ENCODE data around the gene SREBF2.
A peak's percentile ranks its signal among the peaks of the same experiment; 100 is the strongest.

SREBF2 gene

DNA sequence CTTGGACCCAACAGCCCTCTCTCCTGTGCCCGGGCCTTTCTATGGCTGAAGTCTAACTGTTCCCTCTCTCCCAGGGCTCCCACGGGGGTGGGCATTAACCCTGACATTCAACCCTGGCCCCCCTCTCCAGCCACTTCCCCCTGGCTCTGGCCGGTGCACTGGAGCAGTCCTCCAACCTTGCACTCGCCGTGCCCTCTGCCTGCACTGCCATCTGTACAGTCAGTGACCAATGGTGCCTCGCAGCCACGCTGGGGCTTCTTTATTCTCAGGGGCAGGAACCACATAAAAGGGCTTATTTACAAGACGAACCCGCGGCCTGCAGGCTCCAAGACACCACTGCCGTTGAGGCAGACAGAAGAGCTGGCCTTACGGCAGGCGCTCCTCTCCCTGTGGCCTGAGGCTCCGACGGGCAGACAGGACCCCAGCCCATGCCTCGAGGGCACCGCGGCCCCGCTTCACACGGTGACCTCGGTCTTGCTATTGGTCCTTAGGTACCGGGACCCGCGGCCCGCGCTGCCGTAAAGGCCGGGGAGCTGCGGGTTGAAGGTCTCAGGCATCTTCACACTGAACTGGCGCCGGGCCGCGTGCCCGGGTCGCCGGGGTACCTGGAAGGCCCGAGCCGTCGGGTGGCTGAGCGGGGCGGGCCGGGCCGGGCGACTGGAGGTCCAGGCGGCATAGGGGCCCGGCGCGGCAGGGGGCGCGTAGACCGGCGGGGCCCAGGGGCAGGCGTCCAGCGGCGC, 76.6 kb downstream of the SREBF2 start:
- no peak for DNase-seq

DNA sequence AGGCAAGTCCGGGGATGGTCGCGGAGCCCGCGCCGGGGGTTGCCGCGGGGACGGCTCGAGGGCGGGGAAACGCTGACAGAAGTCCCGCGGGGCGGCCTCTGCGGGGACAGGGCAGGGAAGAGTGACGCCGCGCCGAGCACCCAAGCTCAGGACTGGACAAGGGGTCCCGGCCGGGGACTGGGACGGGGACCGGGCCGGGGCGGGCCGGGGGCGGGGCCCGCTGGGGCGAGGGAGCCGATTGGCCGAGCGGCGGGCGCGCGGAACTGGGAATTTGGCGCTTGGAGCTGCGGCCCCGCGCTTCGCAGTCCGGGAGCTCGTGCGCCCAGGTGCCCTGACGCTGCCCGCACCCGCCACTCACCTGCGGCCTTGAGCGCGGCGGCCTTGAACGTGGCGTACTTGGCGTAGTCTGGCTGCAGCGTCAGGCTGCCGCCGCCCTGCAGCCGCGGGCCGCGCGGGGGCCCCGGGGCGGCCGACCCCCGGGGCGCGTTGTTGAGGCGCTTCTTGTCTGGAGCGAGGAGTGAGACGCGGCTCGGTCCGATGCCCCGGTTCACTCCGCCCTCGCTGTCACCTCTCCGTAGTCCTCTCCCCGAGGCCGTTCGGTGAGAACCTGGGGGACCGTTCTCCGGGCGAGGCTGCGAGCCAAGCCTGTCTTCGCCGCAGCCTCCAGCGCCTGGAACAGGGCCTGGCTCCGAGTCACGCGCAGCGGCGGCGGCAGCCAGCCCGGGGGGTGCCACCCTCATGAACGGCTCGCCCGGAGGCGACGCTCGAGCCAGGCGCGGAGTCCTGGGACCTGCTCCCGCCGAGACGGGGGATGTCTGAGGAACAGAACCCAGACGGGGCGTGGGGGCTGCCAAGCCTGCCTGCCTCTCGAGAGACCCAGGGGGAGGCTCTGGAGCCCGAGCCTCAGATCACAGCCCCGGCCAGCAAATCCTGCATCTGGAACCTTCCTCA, 77.4 kb downstream of the SREBF2 start:
- DNase-seq = peak; percentile 21

DNA sequence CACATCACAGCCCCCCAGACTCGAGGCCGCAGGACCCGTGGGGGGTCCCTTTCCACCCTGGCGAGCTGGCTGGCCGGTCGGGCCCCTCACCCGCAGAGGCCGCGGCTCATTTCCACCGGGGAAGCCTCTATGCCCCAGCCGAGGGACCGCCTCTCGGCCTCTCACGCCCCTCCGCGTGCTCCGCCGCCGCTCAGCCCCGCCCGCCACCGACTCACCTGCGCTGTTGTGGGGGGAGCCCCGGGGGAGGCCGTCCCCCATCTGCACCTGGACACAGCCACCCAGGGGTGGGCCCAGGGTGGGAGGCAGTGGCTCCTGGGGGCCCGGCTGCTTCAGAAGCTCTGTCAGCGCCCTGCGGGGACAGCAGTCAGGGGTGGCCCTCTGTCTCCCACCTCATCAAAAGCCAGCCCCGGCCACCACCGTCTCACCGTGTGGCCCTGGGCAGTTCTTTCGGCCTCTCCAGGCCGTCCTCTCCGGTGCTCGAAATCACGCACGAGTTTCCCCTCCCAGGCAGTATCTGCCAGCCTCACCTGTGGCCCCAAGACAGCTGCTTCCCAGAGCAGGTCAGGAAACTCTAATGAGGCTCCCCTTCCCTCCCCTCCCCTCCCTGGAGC, 78.2 kb downstream of the SREBF2 start:
- DNase-seq = no peak

DNA sequence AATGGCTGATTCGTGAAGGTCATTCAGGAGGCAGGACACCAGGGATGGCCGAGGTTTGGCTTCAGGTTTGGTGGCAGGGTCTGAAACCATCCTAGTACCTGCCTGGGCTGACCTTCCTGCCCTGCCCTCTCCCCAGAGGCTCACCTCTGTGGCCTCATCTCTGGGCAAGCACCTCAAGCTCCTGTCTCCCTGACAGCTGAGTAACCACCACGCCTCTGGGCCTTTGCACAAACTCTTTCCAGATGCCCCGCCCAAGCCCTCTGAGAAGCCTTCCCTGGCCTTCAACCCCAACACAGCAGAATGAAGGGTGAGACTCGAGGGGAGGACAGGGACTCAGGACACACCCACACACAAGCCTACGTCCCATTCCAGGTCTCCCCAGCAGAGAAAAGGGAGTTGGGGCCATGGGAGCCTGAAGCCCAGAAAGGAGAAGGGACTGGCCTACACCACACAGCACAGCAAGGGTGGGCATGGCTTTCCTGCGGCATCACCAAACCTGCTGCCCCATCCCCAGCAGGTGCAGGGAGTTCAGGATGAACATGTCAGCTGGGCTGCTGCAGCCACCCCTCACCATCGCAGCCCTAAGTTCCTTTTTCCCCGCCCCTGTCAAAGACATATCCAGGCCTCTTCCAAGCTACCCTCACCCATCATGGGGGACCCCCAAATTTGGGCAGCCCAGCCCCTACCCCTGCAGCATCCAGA, 79.6 kb downstream of the SREBF2 start:
- DNase-seq = no peak

DNA sequence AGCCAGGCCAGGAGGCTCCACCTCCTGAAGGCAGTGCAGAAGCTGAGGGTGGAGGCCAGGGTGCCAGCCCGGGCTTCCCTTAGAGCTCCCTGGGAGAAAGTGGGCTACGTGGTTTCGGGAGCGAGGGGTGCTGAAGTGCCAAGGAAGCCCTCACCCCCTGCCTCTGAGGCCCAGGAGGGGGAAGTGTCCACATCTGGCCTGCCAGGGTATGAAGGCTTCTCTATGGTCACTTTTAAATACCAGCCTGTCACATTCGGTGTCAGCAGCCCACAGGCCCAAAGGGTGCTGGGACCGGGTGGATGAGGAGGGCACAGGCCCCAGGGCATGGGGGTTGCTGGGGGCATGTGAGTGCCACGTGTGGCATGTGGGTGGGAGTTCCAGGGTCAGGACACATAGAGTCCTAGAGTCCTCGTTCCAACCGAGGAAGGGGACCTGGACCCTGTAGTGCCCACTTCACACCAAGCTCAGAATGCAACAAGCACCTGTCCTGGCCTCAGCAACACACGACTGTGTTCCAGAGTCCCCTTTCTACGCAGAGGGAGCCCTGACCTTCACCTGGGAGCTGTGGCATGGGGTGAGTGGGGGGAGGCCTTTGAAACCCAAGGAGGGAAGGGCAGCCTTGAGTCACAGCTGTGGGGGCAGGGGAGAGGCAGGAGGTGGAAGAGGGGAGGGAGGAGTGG, 80.3 kb downstream of the SREBF2 start:
- no peak for DNase-seq

DNA sequence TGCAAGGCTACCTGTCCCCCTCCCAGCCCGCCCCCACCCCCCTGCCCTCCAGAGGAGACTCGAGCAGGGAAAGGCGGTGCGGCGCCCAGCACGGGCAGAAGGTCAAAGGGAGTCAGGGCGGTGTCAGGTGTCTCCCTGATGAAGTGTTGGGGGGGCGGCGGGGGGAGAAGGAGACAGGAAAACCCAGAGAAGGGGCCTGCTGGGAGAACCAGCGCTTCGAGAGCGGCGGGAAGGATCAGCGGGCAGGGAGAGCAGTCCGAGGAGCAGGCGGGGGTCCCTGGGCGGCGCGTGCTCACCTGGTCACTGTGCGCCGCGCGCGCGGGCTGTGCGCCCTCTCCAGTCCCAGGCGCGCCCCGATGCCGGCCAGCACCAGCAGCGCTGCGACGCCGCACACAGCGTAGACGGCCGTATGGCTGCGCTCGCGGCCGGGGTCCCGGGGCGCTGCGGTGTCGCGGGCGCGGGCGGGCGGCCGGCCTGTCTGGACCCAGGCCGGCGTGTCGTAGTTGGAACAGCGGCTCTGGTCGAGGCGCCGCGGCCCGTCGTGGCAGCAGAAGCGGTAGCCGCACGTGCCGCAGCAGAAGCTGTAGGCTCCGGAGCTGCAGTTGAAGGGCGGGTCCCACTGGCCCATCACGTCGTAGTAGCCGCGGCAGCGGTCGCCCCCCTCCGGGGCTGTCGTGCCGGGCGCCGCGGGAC, 81.1 kb downstream of the SREBF2 start:
- DNase-seq = no peak

DNA sequence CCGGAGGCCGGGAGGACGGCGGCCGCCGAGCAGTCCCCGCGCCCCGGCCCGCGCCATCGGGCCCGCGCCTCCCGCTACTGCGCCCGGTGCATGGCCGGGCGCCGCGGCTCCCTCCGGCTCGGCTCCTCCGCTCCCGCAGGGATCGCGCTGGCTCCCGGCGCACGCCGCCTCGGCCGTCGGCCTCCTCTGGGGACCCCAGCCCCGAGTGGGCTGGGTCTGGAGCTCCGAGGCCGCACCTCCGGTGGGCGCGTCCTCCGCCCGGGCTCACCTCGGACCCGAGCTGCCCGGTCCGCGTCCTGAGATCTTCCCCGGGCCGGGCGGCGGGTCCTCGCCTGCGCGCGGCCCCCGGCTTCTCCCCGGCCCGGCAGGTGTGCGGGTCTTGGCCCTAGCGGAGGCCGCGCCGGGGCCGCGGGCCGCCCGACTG, 81.7 kb downstream of the SREBF2 start:
- DNase-seq = no peak

DNA sequence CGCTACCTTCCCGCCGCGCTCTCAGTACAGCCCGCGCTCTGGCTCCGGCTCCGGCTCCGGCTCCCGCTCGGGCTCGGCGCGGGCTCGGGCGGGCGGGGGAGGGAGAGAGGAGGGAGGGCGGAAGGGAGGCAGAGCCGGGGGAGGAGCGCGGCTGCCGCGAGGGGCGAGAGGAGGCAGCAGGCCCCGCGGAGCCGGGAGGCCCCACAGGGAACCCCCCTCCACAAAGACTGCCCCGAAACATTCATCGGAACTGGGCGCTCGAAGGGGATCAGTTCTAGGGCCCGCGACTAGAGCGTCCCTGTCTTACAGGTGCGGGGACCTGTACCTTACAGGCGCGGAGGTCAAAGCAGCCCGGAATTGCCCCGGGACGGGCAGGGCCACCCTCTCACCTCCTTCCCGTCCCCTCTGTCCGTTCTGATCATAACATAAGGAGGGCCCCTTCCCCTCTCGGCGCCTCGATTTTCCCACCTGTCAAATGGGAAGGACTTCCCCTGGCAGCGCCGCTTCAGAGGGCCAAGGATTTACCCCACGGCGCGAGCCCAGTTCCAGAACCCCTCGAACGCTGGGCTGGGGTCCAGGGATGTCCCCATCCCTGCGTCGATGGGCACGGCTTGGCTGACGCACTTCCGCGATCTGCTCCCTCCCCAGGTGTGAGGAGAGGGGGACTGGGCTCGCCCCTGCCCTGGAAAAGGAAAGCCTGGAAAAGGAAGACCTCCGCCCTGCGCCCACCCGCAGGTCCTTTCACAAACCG, 82.3 kb downstream of the SREBF2 start, which contains the start of gene SHISA8:
Gene SHISA8 (minus strand): TSS at position 40 of the 751 bp plus-strand sequence. CDS start 407 bp downstream, outside the sequence.
- peak; percentile 55 for DNase-seq

DNA sequence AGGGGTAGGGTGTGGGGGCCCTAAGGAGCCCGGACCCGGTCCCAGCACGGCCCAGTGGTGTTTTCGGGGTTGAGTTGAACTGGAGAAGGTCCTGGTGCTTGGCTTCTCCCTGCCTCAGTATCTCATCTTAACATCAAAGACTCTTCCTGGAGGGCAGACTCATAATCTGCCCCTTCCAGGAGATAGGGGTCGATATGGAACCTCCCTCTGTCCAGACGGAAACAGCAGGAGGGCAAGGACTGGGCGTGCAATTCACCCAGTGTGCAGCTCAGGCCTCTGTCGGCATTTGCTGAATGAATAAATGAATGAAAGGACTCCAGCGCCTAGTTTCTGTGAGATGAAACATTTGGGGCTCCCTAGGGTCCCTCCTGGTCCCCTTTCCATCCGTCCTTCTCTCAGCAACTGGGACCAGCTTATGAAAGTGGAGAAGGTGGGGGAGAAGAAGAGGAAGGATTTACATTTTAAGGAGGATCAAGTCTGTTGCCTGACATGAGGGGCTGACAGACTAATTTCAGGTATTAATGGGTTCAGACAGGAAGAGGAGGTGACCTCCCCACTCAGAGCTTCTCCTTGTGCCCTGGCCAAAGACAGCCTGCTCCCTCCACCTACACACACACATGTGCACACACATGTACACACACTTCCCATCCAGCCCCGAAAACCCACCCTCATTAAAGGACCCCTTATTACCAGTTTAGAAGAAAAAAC, 83.0 kb downstream of the SREBF2 start:
- no peak for DNase-seq

DNA sequence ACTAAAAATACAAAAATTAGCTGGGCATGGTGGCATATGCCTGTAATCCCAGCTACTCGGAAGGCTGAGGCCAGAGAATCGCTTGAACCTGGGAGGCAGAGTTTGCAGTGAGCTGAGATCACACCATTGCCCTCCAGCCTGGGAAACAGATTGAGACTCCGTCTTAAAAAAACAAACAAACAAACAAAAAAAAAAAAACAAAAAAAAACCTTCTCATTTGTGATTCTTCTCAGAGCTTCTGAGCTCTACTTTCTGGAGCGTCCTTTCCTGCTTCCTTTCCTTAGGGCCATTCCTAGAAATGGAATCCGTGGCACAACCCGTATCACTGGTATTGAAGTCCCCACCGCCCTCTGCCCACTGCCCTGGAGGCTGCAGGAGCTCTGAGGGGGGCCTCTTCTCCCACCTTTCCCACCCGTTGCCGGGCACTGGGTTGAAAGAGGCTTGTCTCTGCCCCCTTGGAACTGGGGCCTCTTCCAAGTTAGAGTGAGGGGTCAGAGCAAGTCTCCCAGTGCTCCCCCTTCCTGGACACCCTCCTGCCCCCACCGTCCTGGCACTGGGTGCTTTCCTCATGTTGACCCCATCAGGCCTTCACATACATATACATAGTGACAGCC, 83.9 kb downstream of the SREBF2 start:
- no peak for DNase-seq

DNA sequence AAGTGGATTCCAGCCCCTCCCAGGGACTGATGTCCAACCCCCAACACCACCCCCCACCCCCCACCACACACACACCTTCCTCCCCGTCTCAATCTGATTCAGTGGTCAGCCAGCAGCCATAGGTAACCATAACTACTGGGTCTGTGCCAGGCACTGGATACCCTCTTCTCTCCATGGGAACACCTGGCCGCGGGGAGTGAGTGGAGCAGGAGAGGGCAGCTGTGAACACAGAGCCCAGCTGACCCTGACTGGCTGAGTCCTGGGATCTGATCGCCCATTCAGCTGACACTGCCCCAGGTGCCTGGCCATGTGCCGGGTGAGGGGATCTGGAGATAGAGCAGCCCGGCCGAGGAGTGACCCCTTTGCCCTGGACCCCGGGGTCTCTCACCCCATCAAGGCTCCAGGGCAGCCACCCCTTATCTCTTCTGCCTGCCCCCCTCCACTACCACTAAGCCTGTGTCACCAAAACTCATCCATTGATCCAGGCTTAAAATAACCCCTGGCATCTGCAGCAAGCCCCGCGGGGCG, 84.5 kb downstream of the SREBF2 start:
- no peak for DNase-seq

DNA sequence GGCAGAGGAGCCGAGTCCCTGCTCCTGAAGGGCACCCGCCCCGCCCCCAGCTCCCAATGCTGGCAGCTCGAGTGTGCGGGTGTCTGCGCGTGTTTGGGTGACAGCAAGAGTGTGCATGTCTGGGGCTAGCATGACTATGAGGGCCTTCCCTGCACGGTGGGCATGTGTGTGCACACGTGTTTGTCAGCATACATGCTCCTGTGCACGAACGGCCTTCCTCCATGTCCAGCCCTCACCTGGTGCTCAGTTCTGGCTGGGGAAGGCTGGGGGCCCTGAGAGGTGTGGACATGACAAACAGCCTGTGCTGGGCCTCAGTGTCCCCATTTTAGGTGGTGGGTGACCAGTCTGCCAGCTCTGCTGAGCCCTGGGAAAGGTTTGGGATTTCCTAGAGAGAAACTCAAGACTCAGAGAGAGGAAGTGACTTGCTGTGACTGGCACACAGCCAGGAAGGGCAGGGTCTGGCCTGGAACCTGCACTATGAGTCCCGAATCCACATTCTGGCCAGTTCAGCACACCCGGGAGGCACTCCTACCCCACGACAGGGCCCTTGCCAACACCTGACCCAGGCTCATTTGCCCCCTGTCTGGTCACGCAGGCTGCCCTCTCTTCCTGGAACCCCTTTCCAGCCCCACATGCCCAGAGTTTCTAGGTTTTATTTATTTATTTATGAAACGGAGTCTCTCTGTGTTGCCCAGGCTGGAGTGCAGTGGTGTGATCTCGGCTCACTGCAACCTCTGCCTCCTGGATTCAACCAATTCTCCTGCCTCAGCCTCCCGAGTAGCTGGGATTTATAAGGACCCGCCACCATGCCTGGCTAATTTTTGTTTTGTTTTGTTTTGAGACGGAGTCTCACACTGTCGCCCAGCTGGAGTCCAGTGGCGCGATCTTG, 85.2 kb downstream of the SREBF2 start:
- no peak for DNase-seq

DNA sequence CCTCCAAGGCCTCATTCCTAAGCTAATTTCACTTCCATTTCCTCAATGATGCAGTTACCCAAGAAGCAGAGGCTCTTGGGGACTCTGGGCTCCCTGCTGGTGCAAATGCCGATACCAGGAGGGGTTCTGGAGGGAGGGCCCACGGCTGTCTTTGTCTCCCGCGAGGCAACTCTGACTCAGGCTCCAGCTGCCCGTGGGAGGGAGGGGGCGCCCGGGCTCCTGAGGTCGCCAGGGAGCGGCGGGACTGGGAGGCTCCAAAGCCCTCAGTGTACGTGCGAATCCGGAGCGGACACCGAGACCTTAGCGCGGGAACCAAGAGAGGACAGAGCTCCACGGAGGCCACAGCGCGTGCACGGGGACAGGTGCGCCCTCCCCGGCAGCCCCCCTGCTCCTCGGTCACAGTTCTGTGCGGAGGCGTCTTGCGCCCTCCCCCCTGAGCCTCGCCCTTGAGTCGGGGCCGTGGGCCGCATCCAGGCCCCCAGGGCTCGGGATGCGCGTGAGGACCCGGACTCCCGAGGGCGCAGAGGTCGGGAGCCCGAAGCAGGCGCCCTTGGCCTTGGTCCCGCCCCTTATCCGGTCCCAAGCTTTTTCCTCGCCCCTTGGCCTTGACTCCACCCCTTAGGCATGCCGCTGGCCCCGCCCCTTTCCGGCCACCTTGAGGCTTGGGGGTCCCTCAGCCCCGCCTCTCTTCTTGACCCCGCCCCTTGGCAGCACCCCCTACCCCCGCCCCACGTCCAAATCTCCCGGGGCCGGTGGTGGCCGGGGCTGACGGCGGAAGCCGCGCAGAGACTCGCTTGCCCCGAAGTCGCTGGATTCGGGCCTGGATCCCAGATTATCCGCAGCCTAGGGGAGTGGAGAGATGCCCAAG, 86.7 kb downstream of the SREBF2 start:
- DNase-seq = peak; percentile 43

DNA sequence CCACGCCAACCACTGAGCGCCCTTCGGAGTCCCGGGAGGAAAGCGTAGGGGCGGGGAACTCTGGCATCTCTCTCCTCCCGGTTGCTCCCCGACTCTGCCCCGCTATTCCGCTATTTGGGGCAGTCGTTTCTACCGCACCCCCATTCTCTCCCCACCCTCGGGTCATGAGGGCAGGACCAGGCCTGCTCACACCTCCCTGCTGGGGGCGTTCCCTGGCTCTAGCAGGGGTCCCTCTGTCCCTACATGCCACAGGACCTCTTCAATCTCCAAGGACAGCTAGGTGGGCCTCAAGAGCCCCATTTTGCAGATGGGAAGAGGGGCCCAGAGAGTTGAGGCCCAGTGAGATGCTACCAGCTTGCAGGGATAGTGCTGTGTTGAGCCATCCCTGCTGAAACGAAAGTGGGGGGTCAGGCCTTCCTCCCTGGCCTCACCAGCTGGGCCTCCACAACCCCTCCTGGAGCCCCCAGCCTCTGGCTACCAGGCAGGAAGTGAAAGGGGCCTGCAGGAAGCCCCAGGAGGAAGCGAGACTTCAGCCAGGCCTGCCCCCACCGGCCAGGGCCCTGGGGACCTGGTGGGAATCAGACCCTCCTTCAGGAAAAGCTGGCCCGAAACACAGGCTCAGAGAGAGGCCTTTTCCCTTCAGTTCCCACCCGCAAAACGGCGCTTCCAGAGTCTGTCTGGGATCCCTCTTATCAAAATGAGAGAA, 87.5 kb downstream of the SREBF2 start:
- no peak for DNase-seq

DNA sequence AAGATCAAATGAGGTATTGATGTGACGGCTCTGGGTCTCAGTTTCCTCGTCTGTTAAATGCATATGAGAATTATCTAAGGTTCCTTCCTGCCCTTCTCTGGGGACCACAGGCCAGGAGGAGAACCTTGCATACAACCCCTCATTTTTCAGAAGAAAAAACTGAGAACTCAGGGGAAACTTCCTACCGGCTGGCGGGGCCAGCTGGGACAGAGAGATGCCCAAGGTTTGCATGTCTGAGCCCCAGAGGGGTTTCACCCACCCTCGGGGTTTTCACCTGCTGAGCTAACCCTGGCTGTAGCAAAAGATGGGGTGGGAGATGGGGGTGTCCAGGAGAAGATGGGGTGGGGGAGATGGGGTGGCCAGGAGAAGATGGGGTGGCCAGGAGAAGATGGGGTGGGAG, 89.4 kb downstream of the SREBF2 start:
- DNase-seq = no peak

DNA sequence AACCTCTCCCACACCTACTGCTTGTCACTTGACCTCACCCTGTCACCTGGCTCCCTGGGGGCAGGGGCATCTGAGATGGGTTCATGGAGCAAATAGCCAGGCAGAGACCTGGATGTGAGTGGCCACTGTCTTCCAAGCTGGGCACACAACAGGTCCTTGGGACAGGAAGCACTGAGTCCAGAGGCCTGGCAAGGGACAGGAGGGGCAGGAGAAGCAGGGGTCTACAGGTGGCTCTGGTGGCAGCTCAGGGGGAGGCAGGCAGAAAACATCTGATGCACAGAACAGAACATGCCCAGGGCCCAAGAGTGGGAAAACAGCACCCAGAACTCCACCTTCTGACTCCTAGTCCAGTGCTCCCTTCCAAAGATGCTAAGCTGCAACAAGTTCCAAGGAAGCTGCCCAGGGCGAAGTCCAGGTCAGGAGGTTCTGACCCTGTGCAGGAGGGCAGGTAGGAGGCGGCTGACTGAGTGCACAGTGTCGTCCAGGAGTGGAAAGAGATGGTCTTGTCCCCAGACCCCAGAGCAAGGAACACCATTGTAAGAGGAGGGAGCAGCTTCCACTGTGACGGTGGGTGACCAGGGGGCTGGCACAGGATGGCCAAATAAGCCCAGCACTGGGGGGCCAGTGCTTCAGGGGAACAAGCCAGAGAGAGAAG, 90.2 kb downstream of the SREBF2 start:
- DNase-seq = no peak
